Measurements from ENCODE around the gene RDH11.

DNA sequence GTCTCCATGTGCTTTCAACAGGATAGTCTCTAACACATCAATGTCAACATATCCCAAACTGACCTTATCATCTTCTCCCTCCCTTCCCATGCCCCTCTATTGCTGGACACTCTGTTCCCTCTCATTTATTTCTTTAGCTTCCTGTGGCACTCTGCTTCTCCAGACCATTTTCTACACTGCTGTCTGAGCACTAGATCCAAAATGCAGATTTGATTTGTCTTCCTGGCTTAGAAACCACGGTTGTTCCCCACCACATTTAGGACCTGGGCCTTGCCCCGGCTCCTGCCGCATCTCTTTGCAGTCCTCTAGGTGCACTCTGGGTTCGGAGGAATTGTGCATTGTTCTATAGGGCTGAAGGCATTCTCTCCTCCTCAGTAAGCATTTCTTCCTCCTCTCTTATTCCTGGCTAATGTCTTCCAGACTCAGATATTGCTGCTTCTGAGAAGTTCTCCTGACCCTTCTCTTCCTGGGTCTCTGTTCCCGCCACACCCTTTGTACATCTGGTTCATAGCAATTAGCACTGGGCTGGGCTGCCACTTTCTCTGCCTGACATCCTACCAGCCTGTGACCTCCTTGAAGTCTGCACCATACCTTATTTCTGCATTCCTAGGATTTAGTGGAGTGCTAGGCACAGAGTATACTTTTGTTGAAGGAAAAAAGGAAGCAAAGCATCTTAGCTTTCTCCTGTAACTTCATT lies 62.0 kb downstream of the RDH11 start:
- no peak for TF ChIP-seq EZH2 (IDR thresholded peaks at IDR 0.05; ENCODE audit: borderline replicate concordance, low read depth, low read length, severe bottlenecking)
- TF ChIP-seq, protein P1, sequence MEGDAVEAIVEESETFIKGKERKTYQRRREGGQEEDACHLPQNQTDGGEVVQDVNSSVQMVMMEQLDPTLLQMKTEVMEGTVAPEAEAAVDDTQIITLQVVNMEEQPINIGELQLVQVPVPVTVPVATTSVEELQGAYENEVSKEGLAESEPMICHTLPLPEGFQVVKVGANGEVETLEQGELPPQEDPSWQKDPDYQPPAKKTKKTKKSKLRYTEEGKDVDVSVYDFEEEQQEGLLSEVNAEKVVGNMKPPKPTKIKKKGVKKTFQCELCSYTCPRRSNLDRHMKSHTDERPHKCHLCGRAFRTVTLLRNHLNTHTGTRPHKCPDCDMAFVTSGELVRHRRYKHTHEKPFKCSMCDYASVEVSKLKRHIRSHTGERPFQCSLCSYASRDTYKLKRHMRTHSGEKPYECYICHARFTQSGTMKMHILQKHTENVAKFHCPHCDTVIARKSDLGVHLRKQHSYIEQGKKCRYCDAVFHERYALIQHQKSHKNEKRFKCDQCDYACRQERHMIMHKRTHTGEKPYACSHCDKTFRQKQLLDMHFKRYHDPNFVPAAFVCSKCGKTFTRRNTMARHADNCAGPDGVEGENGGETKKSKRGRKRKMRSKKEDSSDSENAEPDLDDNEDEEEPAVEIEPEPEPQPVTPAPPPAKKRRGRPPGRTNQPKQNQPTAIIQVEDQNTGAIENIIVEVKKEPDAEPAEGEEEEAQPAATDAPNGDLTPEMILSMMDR (IDR thresholded peaks at IDR 0.05; ENCODE audit: borderline replicate concordance, extremely low read depth, low read length, poor library complexity, severe bottlenecking) = no peak
